Right cardiac atrium (tissue), 5 donors: Measurements from ENCODE around the gene CNTFR. TPM values are rescaled to one million over a fixed set of nuclear protein-coding genes. Genes with fewer than 3 reads are reported as not detected.
A peak's percentile ranks its signal among the peaks of the same experiment; 100 is the strongest.

Experiments
- ATAC-seq, 2 donors: fragments of 200-7000 bp; cut with Tn5 transposase; one replicate each; pipeline versions ENCODE4 v1.8.0 to v1.9.1; 2020; ENCODE audit warnings: moderate library complexity in 2 of 2, mild to moderate bottlenecking in 1 of 2
- DNase-seq, 3 donors: peaks; one replicate each; pipeline ENCODE4 v3.0.0-alpha.2; 2020
- H3K27ac ChIP-seq: one replicate; pipeline ENCODE4 v1.5.1; 2013; ENCODE audit warnings: mild to moderate bottlenecking, low read length, control low read depth, moderate library complexity
- H3K27me3 ChIP-seq: one replicate; pipeline ENCODE4 v1.6.1; 2013; ENCODE audit not compliant: control insufficient read depth, insufficient read depth
- H3K4me1 ChIP-seq: one replicate; pipeline ENCODE4 v1.6.1; 2013; ENCODE audit warnings: low read length; ENCODE audit not compliant: control insufficient read depth, insufficient read depth
- H3K4me3 ChIP-seq: one replicate; pipeline ENCODE4 v1.5.1; 2013; ENCODE audit warnings: low read length, control low read depth
- H3K9me3 ChIP-seq: one replicate; pipeline ENCODE4 v1.6.1; 2013; ENCODE audit warnings: low read length; ENCODE audit not compliant: control insufficient read depth
- WGBS: extraction: QIAGEN DNeasy Blood & Tissue Kit; methylation state at CpG from one replicate; pipeline ENCODE4 v1.1.7; 2013; 5-methylcytosine and 5-hydroxymethylcytosine counted together
- intact Hi-C, 4 donors: fragments of 100-400 bp; cut with DNase I; formaldehyde crosslinking; loops; one replicate each; pipeline versions ENCODE4 v1.11.0 to v1.14.0; 2022 to 2023
- polyA plus RNA-seq: library from polyadenylated mRNA; stranded (reverse); fragments of 200-250 nt; gene quantifications from one replicate; pipeline ENCODE4 v1.2.3, GENCODE V29; 2013
- total RNA-seq, 4 donors: library from RNA; stranded (reverse); fragmentation: NEBNext Ultra II Directional; extraction: Animal tissue kit (Norgen Biotek cat#: 25700); gene quantifications; one replicate each; pipeline ENCODE4 v1.2.1, GENCODE V29; 2021
- donor health status: healthy with polysubstance abuse.
- donor health status: DM: no; HTN: yes; CAD: no.
- donor health status: DM: no; HTN: no; CAD: no.
- donor health status: DM: no; HTN: yes; CAD: no; lungs with severe emphysema.
- donor health status: DM: yes; HTN: yes; CAD: no.

CNTFR gene
- total and polyA plus RNA-seq, 5 donors = 14.9 to 66.4 (median 51.5) TPM

GRCh38 chr9:34520505-34521385 is 68.8 kb downstream of the CNTFR start:
- H3K4me3 ChIP-seq = no peak overlapping the region
- no peak for DNase-seq
- H3K9me3 ChIP-seq = no peaks in the 10 kb centered on the region
- no peak for ATAC-seq
- H3K27ac ChIP-seq = no peak overlapping the region
- no peaks in the 10 kb centered on the region for H3K4me1 ChIP-seq
- 94% methylated on average over 6 of the region's 6 CpGs for WGBS
- intact Hi-C loops = no loop called here
- no peaks in the 10 kb centered on the region for H3K27me3 ChIP-seq

- WGBS = 87% methylated on average over 6 of the region's 6 CpGs
- ATAC-seq (no peak), DNase-seq (no peak)
Observed at GRCh38 chr9:34520096-34520495, 69.4 kb downstream of the CNTFR start.

GRCh38 chr9:34519321-34520020 is 70.1 kb downstream of the CNTFR start:
- ATAC-seq = no peak
- 93% methylated on average over 2 of the region's 2 CpGs for WGBS
- Histone ChIP-seq H3K27ac (no peak overlapping the region), H3K27me3 (no peaks in the 10 kb centered on the region), H3K4me1 (no peaks in the 10 kb centered on the region), H3K9me3 (no peaks in the 10 kb centered on the region), H3K4me3 (no peak overlapping the region)
- no peak for DNase-seq
- intact Hi-C loops = no loop called here

More at GRCh38 chr9:34520096-34520495, 69.4 kb downstream of the CNTFR start:
- no peak overlapping the region for H3K27ac ChIP-seq
- no peaks in the 10 kb centered on the region for H3K4me1 ChIP-seq
- no peaks in the 10 kb centered on the region for H3K9me3 ChIP-seq
- H3K27me3 ChIP-seq = no peaks in the 10 kb centered on the region
- H3K4me3 ChIP-seq = no peak overlapping the region
- intact Hi-C loops = no loop called here

- Histone ChIP-seq H3K27me3 (no peaks in the 10 kb centered on the region), H3K4me3 (no peak overlapping the region), H3K4me1 (no peaks in the 10 kb centered on the region), H3K27ac (no peak overlapping the region), H3K9me3 (no peaks in the 10 kb centered on the region)
- intact Hi-C loops = no loop called here
- WGBS = 87% methylated on average over 2 of the region's 2 CpGs
- ATAC-seq (no peak), DNase-seq (no peak)
Observed at GRCh38 chr9:34518896-34519295, 70.6 kb downstream of the CNTFR start.

- Histone ChIP-seq H3K27ac (no peak overlapping the region), H3K27me3 (no peaks in the 10 kb centered on the region), H3K4me3 (no peak overlapping the region), H3K4me1 (no peaks in the 10 kb centered on the region), H3K9me3 (no peaks in the 10 kb centered on the region)
- ATAC-seq (no peak), DNase-seq (no peak)
- intact Hi-C loops = no loop called here
- 85% methylated on average over 6 of the region's 6 CpGs for WGBS
Observed at GRCh38 chr9:34518110-34518616, 71.4 kb downstream of the CNTFR start.

GRCh38 chr9:34517185-34517584 is 72.3 kb downstream of the CNTFR start:
- no peak for DNase-seq
- intact Hi-C loops = no loop called here
- Histone ChIP-seq H3K4me3 (no peak overlapping the region), H3K9me3 (no peaks in the 10 kb centered on the region), H3K27ac (no peak overlapping the region), H3K27me3 (no peaks in the 10 kb centered on the region), H3K4me1 (no peaks in the 10 kb centered on the region)
- 88% methylated on average over 7 of the region's 7 CpGs for WGBS
- no peak for ATAC-seq

GRCh38 chr9:34515959-34516358 is 73.6 kb downstream of the CNTFR start:
- intact Hi-C loops = no loop called here
- no peaks in the 10 kb centered on the region for H3K27me3 ChIP-seq
- no peak for ATAC-seq
- 92% methylated on average over 3 of the region's 3 CpGs for WGBS
- no peaks in the 10 kb centered on the region for H3K9me3 ChIP-seq
- H3K27ac ChIP-seq = no peak overlapping the region
- H3K4me1 ChIP-seq = no peaks in the 10 kb centered on the region
- no peak for DNase-seq
- no peak overlapping the region for H3K4me3 ChIP-seq

- no peaks in the 10 kb centered on the region for H3K9me3 ChIP-seq
- no peaks in the 10 kb centered on the region for H3K4me1 ChIP-seq
- no peak for ATAC-seq
- DNase-seq = no peak
- WGBS = 91% methylated on average over 3 of the region's 3 CpGs
- no peak overlapping the region for H3K4me3 ChIP-seq
- intact Hi-C loops = no loop called here
- no peak overlapping the region for H3K27ac ChIP-seq
- H3K27me3 ChIP-seq = no peaks in the 10 kb centered on the region
Observed at GRCh38 chr9:34514816-34515215, 74.7 kb downstream of the CNTFR start.

- Histone ChIP-seq H3K9me3 (no peaks in the 10 kb centered on the region), H3K4me1 (no peaks in the 10 kb centered on the region), H3K27me3 (no peaks in the 10 kb centered on the region), H3K27ac (no peak overlapping the region), H3K4me3 (no peak overlapping the region)
- ATAC-seq (no peak), DNase-seq (no peak)
- intact Hi-C loops = no loop called here
- WGBS = 87% methylated on average over 8 of the region's 8 CpGs
Observed at GRCh38 chr9:34514401-34514800, 75.1 kb downstream of the CNTFR start.

GRCh38 chr9:34513567-34514214 is 75.8 kb downstream of the CNTFR start:
- intact Hi-C loops = no loop called here
- WGBS = 60% methylated on average over 2 of the region's 2 CpGs
- peak in 1 of 3 donors; percentile 66 for DNase-seq

More at GRCh38 chr9:34513567-34514214, 75.8 kb downstream of the CNTFR start:
- Histone ChIP-seq H3K4me3 (no peak overlapping the region), H3K4me1 (no peaks in the 10 kb centered on the region), H3K27me3 (no peaks in the 10 kb centered on the region), H3K9me3 (no peaks in the 10 kb centered on the region), H3K27ac (no peak overlapping the region)
- no peak for ATAC-seq
